GM12891 (cell line): ENCODE data around the gene BACE2.

Experiments used
- DNase-seq: peaks from one replicate; pipeline ENCODE4 v3.0.0; 2011; ENCODE audit warnings: low spot score; ENCODE audit not compliant: insufficient read length
- FAIRE-seq: peaks from 2 replicates; lab custom pipeline; 2011; peaks lifted over from hg19 to GRCh38; lab: Jason Lieb, UNC
- PAX5 ChIP-seq: IDR thresholded peaks from 2 replicates; pipeline ENCODE4 v1.6.1; 2011; ENCODE audit warnings: low read length, moderate library complexity, mild to moderate bottlenecking; ENCODE audit not compliant: insufficient read depth, severe bottlenecking
- POLR2A ChIP-seq: IDR thresholded peaks from 2 replicates; pipeline ENCODE4 v1.6.1; 2011; ENCODE audit warnings: low read depth, low read length, control low read depth
- POLR2AphosphoS5 ChIP-seq: IDR thresholded peaks from 2 replicates; pipeline ENCODE4 v1.6.1; 2011; ENCODE audit warnings: low read depth, low read length, control low read depth
- POU2F2 ChIP-seq: IDR thresholded peaks from 2 replicates; pipeline ENCODE4 v1.6.1; 2011; ENCODE audit warnings: low read depth, mild to moderate bottlenecking, control low read depth, low read length, moderate library complexity
- SPI1 ChIP-seq: IDR thresholded peaks from 2 replicates; pipeline ENCODE4 v1.6.1; 2011; ENCODE audit warnings: low read depth, low read length, control low read depth
- TAF1 ChIP-seq: IDR thresholded peaks from 2 replicates; pipeline ENCODE4 v1.6.1; 2011; ENCODE audit warnings: low read depth, low read length, control low read depth

The BACE2 gene

GRCh38 chr21:41325138-41325912, 157.4 kb downstream of the BACE2 start:
- DNase-seq (no peak), FAIRE-seq (no peak)
- TF ChIP-seq POU2F2, result no peak
- TF ChIP-seq PAX5, result no peak
- TF ChIP-seq TAF1, result no peak
- TF ChIP-seq SPI1, result no peak
- no peak for TF ChIP-seq POLR2AphosphoS5
- no peak for TF ChIP-seq POLR2A

- no peak for TF ChIP-seq POU2F2
- no peak for TF ChIP-seq POLR2AphosphoS5
- no peak for TF ChIP-seq PAX5
- TF ChIP-seq POLR2A, result no peak
- DNase-seq (no peak), FAIRE-seq (no peak)
Measured at GRCh38 chr21:41326414-41327080, 158.6 kb downstream of the BACE2 start.

- FAIRE-seq (no peak), DNase-seq (no peak)
- no peak for TF ChIP-seq POLR2A
- no peak for TF ChIP-seq TAF1
- TF ChIP-seq POLR2AphosphoS5, result no peak
- TF ChIP-seq PAX5, result no peak
- no peak for TF ChIP-seq SPI1
- no peak for TF ChIP-seq POU2F2
Measured at GRCh38 chr21:41327753-41328152, 159.8 kb downstream of the BACE2 start.

GRCh38 chr21:41328660-41329607, 161.0 kb downstream of the BACE2 start:
- no peak for TF ChIP-seq POLR2AphosphoS5
- TF ChIP-seq PAX5, result no peak
- no peak for TF ChIP-seq SPI1
- TF ChIP-seq POLR2A, result no peak
- no peak for TF ChIP-seq POU2F2
- TF ChIP-seq TAF1, result no peak
- no peak for DNase-seq
- FAIRE-seq, result no peak
